ENCODE measurements around the gene PRDM16. TPM values are rescaled to one million over a fixed set of nuclear protein-coding genes. Genes with fewer than 3 reads are reported as not detected.

PRDM16 gene
- total RNA-seq, 2 donors from 2014 or later: not detected

- no peak for ATAC-seq (replicated peaks)
- no peak overlapping the region for H3K27ac Mint-ChIP-seq
- no peak overlapping the region for H3K4me3 Mint-ChIP-seq
- H3K27me3 Mint-ChIP-seq: peaks cover 11% of the 10 kb centered on the region
- no peaks in the 10 kb centered on the region for H3K36me3 Mint-ChIP-seq (ENCODE audit: low read depth)
- H3K4me1 Mint-ChIP-seq: no peaks in the 10 kb centered on the region
- H3K9me3 Mint-ChIP-seq: no peaks in the 10 kb centered on the region
Measured at GRCh38 chr1:3217181-3217641, 148.2 kb downstream of the PRDM16 start.

- H3K27me3 Mint-ChIP-seq: peaks cover 11% of the 10 kb centered on the region
- H3K9me3 Mint-ChIP-seq: no peaks in the 10 kb centered on the region
- H3K36me3 Mint-ChIP-seq (ENCODE audit: low read depth): no peaks in the 10 kb centered on the region
- no peaks in the 10 kb centered on the region for H3K4me1 Mint-ChIP-seq
- H3K27ac Mint-ChIP-seq: no peak overlapping the region
- no peak for ATAC-seq (replicated peaks)
- no peak overlapping the region for H3K4me3 Mint-ChIP-seq
Measured at GRCh38 chr1:3217979-3218679, 149.1 kb downstream of the PRDM16 start.

- Mint-ChIP-seq H3K9me3 (no peaks in the 10 kb centered on the region), H3K4me3 (no peak overlapping the region), H3K27ac (no peak overlapping the region), H3K4me1 (no peaks in the 10 kb centered on the region), H3K36me3 (ENCODE audit: low read depth) (no peaks in the 10 kb centered on the region), H3K27me3 (peaks cover 11% of the 10 kb centered on the region)
- ATAC-seq (replicated peaks): no peak
Measured at GRCh38 chr1:3219005-3219790, 150.2 kb downstream of the PRDM16 start.

GRCh38 chr1:3219791-3220467 is 150.9 kb downstream of the PRDM16 start:
- no peaks in the 10 kb centered on the region for H3K36me3 Mint-ChIP-seq (ENCODE audit: low read depth)
- ATAC-seq (replicated peaks): no peak
- no peak overlapping the region for H3K27ac Mint-ChIP-seq
- H3K9me3 Mint-ChIP-seq: no peaks in the 10 kb centered on the region
- no peak overlapping the region for H3K4me3 Mint-ChIP-seq
- no peaks in the 10 kb centered on the region for H3K4me1 Mint-ChIP-seq
- peaks cover 11% of the 10 kb centered on the region for H3K27me3 Mint-ChIP-seq

GRCh38 chr1:3221112-3222041 is 152.4 kb downstream of the PRDM16 start:
- no peak overlapping the region for H3K27ac Mint-ChIP-seq
- no peaks in the 10 kb centered on the region for H3K4me1 Mint-ChIP-seq
- no peaks in the 10 kb centered on the region for H3K9me3 Mint-ChIP-seq
- peaks cover 6% of the 10 kb centered on the region for H3K27me3 Mint-ChIP-seq
- ATAC-seq (replicated peaks): no peak
- H3K4me3 Mint-ChIP-seq: no peak overlapping the region
- no peaks in the 10 kb centered on the region for H3K36me3 Mint-ChIP-seq (ENCODE audit: low read depth)

- H3K27me3 Mint-ChIP-seq: peaks cover 6% of the 10 kb centered on the region
- H3K36me3 Mint-ChIP-seq (ENCODE audit: low read depth): no peaks in the 10 kb centered on the region
- no peaks in the 10 kb centered on the region for H3K9me3 Mint-ChIP-seq
- H3K27ac Mint-ChIP-seq: no peak overlapping the region
- H3K4me1 Mint-ChIP-seq: no peaks in the 10 kb centered on the region
- no peak for ATAC-seq (replicated peaks)
- no peak overlapping the region for H3K4me3 Mint-ChIP-seq
Measured at GRCh38 chr1:3222042-3222692, 153.2 kb downstream of the PRDM16 start.

GRCh38 chr1:3225661-3226060 is 156.7 kb downstream of the PRDM16 start:
- no peaks in the 10 kb centered on the region for H3K36me3 Mint-ChIP-seq (ENCODE audit: low read depth)
- no peak overlapping the region for H3K27ac Mint-ChIP-seq
- H3K27me3 Mint-ChIP-seq: peaks cover 2% of the 10 kb centered on the region
- no peak overlapping the region for H3K4me3 Mint-ChIP-seq
- ATAC-seq (replicated peaks): no peak
- no peaks in the 10 kb centered on the region for H3K9me3 Mint-ChIP-seq
- H3K4me1 Mint-ChIP-seq: no peaks in the 10 kb centered on the region

- Mint-ChIP-seq H3K36me3 (ENCODE audit: low read depth) (no peaks in the 10 kb centered on the region), H3K9me3 (no peaks in the 10 kb centered on the region), H3K27ac (no peak overlapping the region), H3K4me1 (no peaks in the 10 kb centered on the region), H3K27me3 (peaks cover 2% of the 10 kb centered on the region), H3K4me3 (no peak overlapping the region)
- ATAC-seq (replicated peaks): no peak
Measured at GRCh38 chr1:3226191-3226590, 157.2 kb downstream of the PRDM16 start.

- H3K4me1 Mint-ChIP-seq: no peaks in the 10 kb centered on the region
- ATAC-seq (replicated peaks): no peak
- H3K4me3 Mint-ChIP-seq: no peak overlapping the region
- no peaks in the 10 kb centered on the region for H3K36me3 Mint-ChIP-seq (ENCODE audit: low read depth)
- H3K27ac Mint-ChIP-seq: no peak overlapping the region
- H3K9me3 Mint-ChIP-seq: no peaks in the 10 kb centered on the region
- no peaks in the 10 kb centered on the region for H3K27me3 Mint-ChIP-seq
Measured at GRCh38 chr1:3226701-3227350, 157.8 kb downstream of the PRDM16 start.

GRCh38 chr1:3227351-3227704 is 158.3 kb downstream of the PRDM16 start:
- no peak for ATAC-seq (replicated peaks)
- no peaks in the 10 kb centered on the region for H3K4me1 Mint-ChIP-seq
- H3K4me3 Mint-ChIP-seq: no peak overlapping the region
- no peaks in the 10 kb centered on the region for H3K27me3 Mint-ChIP-seq
- H3K9me3 Mint-ChIP-seq: no peaks in the 10 kb centered on the region
- no peak overlapping the region for H3K27ac Mint-ChIP-seq
- H3K36me3 Mint-ChIP-seq (ENCODE audit: low read depth): no peaks in the 10 kb centered on the region

- no peaks in the 10 kb centered on the region for H3K36me3 Mint-ChIP-seq (ENCODE audit: low read depth)
- ATAC-seq (replicated peaks): no peak
- H3K27ac Mint-ChIP-seq: no peak overlapping the region
- H3K4me3 Mint-ChIP-seq: no peak overlapping the region
- no peaks in the 10 kb centered on the region for H3K4me1 Mint-ChIP-seq
- no peaks in the 10 kb centered on the region for H3K9me3 Mint-ChIP-seq
- H3K27me3 Mint-ChIP-seq: no peaks in the 10 kb centered on the region
Measured at GRCh38 chr1:3227893-3228292, 158.9 kb downstream of the PRDM16 start.

GRCh38 chr1:3229081-3229725 is 160.2 kb downstream of the PRDM16 start:
- Mint-ChIP-seq H3K27me3 (no peaks in the 10 kb centered on the region), H3K36me3 (ENCODE audit: low read depth) (no peaks in the 10 kb centered on the region), H3K9me3 (no peaks in the 10 kb centered on the region), H3K27ac (no peak overlapping the region), H3K4me1 (no peaks in the 10 kb centered on the region), H3K4me3 (no peak overlapping the region)
- no peak for ATAC-seq (replicated peaks)

GRCh38 chr1:3230553-3230952 is 161.6 kb downstream of the PRDM16 start:
- ATAC-seq (replicated peaks): no peak
- no peaks in the 10 kb centered on the region for H3K36me3 Mint-ChIP-seq (ENCODE audit: low read depth)
- no peaks in the 10 kb centered on the region for H3K9me3 Mint-ChIP-seq
- no peak overlapping the region for H3K4me3 Mint-ChIP-seq
- no peaks in the 10 kb centered on the region for H3K27me3 Mint-ChIP-seq
- no peak overlapping the region for H3K27ac Mint-ChIP-seq
- no peaks in the 10 kb centered on the region for H3K4me1 Mint-ChIP-seq

All from activated T-helper 17 cell treated with anti-CD3 and anti-CD28 coated beads, Interleukin-2, amount 50 U/mL, for 72 hours (primary cell).